ENCODE results near the gene SFXN2.

- TF ChIP-seq CTCF (IDR thresholded peaks at IDR 0.05) (no peak), POLR2A (IDR thresholded peaks at IDR 0.05; ENCODE audit: low read depth) (no peak), EP300 (IDR thresholded peaks at IDR 0.05) (no peak), POLR2AphosphoS5 (IDR thresholded peaks at IDR 0.05) (no peak)
Observed at GRCh38 chr10:102675666-102676533, 38.5 kb upstream of the SFXN2 start.
